Measurements from ENCODE around the gene STK35.
"Not testable (repeated sequence)": the region's sequence is repeated elsewhere in the genome, so short reads cannot be mapped to it uniquely, and the experiment has no call there.

STK35 gene

DNA sequence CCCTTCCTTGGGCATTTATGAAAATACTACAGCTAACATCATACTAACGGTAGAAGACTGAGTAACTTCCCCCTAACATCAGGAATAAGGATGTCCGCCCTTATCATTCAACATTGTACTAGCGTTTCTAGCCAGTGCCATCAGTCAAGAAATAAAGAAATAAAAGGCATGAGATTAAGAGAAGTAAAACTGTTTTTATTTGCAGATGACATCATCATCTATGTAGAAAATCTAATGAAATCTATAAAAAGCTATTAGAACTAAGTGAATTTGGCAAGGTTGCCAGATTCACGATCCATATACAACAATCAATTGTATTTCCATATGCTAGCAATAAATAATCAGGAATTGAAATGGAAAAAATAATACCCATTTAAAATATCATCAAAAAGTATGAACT, 54.6 kb downstream of the STK35 start:
- H3K4me3 ChIP-seq (ENCODE audit: low read depth, low read length) = no peak overlapping the region

DNA sequence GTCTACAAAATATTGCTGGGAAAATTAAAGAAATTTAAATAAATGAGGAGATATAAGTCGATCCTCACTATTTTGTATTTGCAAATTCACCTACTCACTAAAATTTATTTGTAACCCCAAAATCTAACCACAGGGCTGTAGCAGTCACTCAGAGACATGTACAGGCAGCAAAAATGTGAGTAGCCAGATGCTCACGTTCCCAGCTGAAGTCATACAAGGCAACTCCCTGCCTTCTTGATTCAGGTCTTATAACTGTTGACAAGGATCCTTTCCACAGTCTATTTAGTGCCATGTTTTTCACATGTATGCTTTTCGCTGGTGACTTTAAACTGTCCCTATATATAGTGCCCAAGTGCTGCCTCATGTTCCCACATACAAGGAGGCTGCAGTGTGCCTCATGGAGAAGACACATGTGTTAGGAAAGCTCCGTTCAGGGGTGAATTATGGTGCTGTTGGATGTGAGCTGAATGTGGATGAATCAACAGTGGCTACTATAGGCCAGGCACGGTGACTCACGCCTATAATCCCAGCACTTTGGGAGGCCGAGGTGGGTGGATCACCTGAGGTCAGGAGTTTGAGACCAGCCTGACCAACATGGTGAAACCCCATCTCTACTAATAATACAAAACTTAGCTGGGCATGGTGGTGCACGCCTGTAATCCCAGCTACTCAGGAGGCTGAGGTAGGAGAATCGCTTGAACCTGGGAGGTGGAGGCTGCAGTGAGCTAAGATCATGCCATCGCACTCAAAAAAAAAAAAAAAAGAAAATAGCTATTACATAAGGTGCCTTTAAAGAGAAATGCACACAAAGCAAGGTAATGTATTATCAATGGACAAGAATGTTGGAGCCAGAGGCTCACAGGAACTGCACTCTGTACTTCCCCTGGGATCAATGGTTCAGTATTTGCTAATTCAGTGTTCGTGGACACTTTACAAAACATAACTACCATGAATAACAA, 55.3 kb downstream of the STK35 start:
- H3K4me3 ChIP-seq (ENCODE audit: low read depth, low read length) = no peak overlapping the region

DNA sequence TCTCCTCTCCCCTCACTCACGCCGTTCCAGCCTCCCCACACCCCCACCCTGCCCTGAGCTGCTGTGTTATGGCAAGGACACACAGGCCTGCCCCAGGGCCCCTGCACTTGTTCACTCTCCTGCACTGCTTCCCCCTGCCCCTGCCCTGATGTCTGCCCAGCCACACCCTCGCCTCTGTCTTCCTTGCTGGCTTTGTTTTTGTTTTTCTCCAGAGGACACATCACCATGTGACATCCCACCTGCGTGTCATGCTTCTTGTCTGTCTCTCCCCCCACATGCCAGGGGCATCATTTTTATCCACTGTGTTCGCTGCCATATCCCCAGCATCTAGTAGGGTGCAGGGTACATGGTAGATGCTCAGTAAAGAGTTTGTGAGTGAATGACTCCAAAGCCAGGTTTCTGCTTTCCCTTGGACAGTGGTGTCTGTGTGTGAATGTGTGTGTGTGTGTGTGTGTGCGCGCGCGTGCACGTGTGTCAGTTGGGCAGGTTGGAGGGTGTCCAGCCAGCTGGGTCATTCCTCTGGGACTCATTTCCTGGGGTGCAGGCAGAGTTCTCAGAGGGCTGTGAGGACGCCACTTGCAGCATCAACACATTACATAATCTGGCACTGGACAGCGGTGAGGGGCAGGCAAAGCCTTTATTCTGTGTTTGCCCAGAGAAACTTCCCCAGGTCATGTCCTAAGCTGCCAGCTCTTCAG, 60.6 kb downstream of the STK35 start:
- H3K4me3 ChIP-seq (ENCODE audit: low read depth, low read length) = no peak overlapping the region

DNA sequence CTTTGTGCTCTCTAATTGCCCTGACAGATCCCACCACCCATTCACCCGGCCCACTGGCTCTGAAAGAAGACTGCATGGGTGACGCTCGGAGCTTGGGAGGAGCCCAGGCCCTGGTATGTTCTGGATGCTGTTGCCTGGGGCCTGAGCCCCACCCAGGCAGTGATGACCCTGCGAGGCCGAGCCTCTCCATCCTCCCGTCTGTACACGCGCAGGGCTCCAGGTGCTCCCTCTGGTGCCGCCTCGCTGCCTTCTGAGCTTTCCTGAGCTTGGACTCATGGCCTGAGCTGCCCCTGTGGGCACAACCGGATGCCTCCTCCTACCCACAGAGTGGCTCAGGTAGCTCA, 61.2 kb downstream of the STK35 start:
- no peak overlapping the region for H3K4me3 ChIP-seq (ENCODE audit: low read depth, low read length)

DNA sequence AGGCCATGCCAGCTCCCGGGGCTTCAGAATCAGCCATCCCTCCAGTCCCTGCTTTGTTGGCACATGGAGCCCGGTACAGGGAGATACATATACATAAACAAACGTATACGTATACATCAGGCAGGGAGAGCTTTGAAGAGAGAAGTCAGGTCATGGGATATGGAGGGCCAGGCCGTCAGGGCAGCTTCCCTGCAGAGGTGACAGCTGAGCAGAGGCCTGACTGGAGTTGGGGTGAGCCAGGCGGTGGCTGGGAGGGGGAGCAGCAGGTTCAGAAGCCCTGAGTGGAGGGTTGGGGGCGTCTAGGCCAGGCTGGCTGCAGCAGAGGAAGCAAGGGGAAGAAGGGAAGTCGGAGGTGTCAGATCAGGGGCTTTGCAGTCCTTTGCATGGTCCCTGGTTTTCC, 61.7 kb downstream of the STK35 start:
- H3K4me3 ChIP-seq (ENCODE audit: low read depth, low read length) = no peak overlapping the region

DNA sequence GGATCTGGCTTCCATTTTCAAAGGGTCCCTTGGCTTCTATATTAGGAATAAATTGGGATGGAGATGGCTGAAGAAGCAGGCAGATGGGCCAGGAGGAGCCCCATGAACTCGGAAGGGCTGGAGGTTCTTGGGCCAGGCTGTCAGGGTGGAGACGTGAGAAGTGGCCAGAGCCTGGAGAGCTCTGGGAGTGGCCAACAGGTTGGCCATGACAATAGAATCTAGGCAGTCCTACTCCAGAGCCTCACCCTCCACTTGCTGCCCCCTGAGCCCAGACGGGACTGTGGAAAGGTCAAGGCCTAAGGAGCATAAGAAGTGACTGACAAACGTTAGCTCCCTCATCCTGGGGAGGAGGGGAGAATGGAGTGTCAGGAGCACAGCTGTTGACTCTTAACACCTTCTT, 62.1 kb downstream of the STK35 start:
- no peak overlapping the region for H3K4me3 ChIP-seq (ENCODE audit: low read depth, low read length)

DNA sequence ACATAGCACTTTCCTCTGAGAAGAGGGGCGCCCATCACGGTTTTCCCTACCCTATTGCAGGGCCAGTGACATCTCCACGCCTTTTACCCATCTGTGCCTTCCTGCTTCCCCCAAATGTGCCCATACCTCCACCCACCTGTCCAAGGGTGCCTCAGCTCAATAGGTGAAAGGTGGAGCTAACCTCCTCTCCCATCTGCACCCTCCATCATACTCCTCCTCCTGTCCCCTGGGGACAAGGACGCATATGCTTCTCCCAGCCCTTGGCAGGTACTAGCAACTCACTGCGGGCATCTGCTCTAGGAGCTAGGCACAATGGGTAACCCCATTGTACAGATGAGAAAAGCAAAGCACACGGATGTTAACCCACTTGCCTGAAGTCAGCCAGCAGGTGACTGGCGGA, 62.8 kb downstream of the STK35 start:
- H3K4me3 ChIP-seq (ENCODE audit: low read depth, low read length) = no peak overlapping the region

DNA sequence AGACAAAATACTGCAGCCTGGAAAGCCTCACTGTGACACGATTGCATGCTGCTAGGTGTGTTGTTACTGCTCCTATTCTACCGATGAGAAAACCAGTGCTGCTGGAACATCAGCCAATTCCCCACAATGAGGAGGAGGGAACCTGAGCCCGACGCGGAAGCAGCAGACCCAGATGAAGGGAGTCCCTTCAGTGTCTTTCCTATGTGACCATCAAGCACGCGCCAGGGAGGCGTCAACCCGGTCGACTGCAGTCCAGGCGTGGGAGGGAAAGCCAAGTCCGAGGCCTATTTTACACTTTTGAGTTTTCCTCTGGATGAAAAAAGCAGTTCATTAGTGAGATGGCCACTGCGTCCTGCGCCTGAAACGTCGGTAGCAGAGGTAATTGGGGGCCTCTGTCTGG, 63.3 kb downstream of the STK35 start:
- H3K4me3 ChIP-seq (ENCODE audit: low read depth, low read length) = no peak overlapping the region

DNA sequence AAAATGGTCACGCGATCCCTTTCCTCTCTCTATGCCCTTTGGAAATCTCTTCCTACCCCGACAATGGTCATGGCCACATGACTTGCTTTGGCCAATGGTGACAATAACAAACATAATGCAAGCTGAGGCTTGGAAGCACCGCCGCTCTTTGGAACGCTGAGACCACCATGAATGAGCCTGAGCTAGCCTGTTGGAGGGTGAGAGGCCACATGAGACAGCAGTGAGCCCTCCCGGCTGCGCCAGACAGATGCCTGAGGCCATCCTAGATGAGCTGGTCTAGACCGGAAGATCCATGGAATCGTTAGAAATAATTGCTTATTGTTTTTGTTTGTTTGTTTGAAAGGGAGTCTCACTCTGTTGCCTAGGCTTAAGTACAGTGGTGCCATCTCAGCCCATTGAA, 64.2 kb downstream of the STK35 start:
- no peak overlapping the region for H3K4me3 ChIP-seq (ENCODE audit: low read depth, low read length)

DNA sequence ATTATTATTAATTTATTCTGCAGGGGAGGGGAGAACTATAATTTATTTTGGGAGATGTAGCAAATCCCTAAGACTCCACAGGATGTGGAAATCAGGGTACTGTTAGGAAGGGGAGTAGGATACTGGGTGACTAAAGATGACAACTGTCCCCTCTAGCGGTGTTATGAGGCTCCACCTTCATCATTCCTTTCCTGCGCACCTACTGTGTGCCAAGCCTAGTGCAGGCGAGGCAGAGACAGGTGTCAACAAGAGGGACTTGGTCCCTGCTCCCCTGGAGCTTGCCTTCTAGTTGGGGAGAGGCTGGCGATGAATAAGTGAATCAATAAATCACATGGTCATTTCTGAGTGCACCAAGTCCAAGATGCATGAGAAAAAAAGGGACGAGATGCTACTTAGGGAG, 65.5 kb downstream of the STK35 start:
- no peak overlapping the region for H3K4me3 ChIP-seq (ENCODE audit: low read depth, low read length)

DNA sequence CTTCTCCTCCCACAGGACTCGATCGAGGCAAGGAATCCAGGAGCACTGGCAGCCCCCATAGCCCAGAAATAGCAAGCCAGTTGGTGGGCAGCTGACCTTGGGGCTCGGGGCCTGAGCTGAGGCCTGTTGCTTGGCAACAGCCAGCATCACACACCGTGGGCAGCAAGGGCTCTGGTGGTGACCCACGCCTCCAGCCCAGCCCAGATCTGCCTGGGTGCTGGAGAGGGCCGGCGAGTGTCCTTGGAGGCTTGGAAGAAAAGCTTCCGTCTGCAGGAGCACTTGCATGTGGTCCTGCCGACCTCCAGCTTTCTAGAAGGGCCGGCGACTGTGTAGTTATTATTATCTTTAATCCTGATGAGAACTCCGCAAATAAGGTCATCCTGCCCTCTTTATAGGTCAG, 67.3 kb downstream of the STK35 start:
- no peak overlapping the region for H3K4me3 ChIP-seq (ENCODE audit: low read depth, low read length)

DNA sequence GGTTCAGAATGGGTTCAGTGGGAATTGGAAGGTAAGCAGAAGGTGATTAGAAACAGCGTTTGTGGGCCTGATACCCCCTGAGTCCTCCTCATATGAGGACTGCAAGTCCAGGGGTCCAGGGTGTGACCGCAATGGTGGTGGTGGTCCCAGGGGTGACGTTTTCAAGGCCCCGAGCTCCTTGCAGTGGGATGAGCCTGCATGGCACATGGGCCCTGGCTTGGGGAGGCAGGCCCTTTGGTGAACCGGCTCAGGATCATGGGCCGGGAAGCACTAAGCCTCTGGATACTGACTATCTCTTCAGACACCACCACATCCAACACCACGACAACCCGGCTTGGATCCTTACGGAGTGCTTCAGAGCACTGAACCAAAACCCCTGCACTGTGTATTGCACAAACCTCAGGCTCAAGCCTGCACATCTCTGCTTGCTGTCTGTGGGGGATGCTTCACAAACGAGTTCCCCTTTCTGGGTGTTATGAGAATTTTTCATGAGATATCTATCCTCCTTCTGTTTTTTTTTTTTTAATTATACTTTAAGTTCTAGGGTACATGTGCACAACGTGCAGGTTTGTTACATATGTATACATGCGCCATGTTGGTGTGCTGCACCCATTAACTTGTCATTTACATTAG, 67.9 kb downstream of the STK35 start:
- no peak overlapping the region for H3K4me3 ChIP-seq (ENCODE audit: low read depth, low read length)

DNA sequence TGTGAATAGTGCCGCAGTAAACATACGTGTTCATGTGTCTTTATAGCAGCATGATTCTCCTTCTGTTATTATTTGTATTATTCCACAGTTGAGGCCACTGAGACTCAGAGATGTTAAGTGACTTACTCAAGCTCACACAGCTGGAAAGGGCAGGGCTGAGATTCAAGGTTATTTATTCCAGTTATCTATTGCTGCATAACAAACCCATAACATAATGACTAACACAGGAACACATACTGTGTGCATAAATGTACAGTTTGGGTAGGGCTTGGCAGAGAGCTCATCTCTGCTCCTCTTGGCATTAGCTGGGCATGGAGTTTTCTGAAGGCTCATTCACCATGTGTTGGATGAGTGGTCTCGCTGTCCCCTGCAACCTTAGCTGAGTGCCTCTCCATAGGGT, 68.8 kb downstream of the STK35 start:
- no peak overlapping the region for H3K4me3 ChIP-seq (ENCODE audit: low read depth, low read length)

DNA sequence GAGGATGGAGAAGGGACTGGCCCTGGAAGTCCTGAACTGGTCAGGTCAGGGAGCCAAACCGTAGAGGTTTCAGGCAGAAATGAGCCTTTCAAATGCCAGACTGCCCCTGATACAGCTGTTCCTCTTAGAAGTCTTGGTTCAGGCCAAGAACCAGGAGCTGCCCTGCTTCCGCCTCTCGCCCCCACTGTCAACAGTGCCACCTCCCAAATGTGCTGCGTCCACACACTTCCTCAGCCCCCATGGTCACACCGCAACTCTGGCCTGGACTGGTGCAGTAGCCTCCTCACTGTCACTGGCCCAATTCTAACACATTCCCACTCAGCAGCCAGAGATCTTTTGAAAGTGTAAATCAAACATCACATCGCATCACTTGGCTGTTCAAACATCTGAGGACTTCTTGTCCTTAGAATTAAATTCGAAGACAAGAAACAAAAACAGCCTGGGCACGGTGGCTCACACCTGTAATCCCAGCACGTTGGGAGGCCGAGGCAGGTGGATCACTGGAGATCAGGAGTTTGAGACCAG, 69.7 kb downstream of the STK35 start:
- no peak overlapping the region for H3K4me3 ChIP-seq (ENCODE audit: low read depth, low read length)

DNA sequence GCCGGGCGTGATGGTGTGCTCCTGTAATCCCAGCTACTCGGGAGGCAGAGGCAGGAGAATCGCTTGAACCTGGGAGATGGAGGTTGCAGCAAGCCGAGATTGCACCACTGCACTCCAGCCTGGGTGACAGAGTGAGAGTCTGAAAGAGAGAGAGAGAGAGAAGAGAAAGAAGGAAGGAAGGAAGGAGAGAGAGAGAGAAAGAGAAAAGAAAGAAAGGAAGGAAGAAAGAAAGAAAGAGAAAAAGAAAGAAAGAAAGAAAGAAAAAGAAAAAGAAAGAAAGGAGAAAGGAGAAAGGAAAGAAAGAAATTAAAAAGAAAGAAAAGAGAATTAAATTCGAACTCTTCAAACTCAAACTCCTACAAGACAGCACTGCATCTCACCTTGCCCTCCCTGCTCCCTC, 70.2 kb downstream of the STK35 start:
- not testable (repeated sequence) for H3K4me3 ChIP-seq (ENCODE audit: low read depth, low read length)

DNA sequence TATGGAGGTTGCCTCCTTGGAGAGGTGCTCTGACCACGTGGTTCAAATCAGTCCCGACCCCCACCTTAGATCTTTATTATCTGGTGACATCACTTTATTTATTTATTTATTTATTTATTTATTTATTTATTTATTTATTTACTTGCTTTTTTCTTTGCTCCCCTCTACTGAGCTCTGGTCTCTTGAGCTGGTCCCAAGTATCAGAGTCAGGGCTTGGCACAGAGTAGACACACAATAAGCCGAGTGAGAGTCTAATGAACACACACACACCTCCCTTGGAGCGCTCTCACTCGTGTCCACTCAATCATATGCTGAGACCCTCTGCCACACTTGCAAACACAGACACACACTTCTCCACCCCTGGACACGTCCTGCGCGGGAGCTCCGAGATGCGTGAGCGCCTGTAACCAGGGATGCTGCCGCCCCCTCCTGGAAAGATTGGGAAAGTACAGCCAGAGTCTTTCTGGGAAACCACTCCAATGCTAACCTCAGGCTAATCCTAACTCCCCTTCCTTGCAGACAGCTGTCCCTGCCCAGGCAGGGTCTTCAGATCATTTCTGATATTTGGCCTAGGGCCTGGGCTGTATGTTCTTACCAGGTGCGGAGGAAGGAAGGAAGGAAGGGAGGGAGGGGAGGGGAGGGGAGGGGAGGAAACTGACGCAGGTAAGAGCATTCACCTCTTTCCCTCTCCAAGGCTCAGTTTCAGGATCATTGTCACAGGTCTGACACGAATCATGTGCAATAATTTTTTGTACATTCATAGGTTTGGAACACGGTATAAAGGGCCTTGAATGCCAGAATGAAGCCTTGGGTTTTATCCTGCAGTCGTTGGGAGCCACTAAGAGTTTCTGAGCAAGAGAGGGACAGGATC, 70.9 kb downstream of the STK35 start:
- no peak overlapping the region for H3K4me3 ChIP-seq (ENCODE audit: low read depth, low read length)

DNA sequence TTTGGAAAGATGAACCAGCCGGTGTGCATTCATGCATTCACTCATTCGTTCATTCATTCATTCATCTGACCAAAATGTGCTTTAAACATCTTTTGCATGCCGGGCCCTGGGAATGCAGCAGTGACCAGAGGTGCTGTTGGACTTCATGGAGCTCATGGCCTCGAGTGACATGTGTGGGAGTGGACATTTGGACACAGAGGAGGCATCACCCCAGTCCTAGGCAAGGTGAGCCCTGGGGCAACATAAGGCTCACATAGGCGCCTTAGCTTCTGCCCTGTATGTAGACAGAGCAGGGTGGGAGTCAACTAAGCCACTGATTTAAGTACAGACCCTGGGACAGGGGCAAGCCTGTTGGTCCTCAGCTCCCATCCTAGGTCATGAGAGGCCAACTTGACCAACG, 71.6 kb downstream of the STK35 start:
- H3K4me3 ChIP-seq (ENCODE audit: low read depth, low read length) = no peak overlapping the region

DNA sequence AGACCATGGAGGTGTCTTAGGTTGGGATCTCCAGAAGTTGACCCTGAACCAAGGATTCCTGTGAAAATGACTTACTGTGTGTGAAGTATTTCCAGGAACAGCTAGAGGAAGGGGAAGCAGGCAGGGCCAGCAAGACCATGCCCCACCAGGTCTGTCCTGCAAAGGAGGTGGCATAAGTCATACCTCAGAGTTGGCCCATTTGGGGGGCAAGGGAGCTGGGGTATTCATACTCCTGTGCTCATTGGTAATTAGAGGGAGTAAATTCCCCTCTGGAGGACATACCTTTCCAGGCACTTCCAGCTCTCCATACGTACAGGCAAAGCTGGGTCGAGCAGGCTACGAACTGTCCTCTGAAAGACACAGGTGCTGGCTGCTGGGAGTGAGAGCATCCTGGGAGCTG, 72.4 kb downstream of the STK35 start:
- H3K4me3 ChIP-seq (ENCODE audit: low read depth, low read length) = no peak overlapping the region

DNA sequence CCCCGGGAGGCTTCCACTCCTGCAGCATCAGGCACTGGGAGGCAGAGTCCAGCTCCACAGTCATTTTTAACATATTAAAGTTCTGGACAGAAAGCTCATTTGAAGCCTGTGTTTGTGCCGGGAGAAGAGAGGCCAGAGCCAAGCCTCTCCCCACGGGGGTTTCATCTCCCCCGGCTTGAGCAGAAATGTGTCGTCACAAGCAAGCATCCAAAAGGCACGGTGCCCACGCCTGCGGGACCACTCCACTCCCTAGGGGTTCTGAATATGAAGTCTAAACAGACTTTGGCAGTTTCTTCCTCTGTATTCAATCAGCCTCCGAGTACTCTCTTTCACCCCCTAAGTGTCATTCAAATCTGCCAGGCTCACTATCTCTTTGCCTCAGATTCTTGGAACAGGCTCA, 75.3 kb downstream of the STK35 start:
- H3K4me3 ChIP-seq (ENCODE audit: low read depth, low read length) = no peak overlapping the region

DNA sequence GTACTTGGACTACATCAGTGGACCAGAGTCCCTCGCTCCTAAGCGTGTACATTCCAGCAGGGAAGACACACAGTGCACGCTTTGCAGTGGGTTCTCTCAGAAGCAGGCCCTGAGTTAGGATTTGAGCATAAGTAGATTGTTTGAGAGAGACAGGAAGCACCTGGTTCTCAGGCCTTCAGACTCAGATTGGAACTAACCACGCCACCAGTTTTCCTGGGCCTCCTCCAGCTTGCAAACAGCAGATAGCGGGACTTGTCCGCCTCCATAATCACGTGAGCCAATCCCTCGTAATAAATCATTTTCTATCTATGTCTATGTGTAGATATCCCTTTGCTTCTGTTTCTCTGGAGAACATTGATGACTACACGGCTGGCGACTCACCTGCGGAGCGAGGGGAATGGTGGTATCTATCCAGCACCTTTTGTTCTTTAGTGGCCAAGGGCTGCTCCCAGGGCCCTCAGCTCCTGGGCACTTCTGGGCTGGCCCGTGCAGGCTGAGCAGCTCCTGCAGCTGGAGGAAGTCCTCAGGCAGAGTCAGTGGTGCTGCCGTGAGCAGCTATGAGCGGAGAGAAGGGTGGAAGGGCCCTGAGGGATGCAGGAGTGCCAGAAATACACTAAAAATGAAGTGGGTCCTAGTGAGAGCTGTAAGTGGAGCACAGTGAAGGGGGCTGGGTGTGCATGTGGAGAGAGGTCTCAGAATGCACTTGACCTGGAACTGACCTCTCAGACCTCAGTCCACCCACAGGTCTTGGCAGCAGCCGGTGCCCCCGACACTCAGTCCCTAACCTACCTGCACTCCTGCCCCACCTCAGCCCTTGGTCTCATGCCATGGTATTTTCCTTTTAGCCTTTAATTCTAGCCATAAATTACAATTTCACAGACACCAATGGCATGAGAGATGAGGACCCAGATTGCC, 76.9 kb downstream of the STK35 start:
- H3K4me3 ChIP-seq (ENCODE audit: low read depth, low read length) = no peak overlapping the region

Data from iPS-11a (cell line).